HK-2 (cell line): ENCODE results near the gene MTCL1.
A peak's percentile ranks its signal among the peaks of the same experiment; 100 is the strongest.

Experiments used
- DNase-seq: peaks from one replicate; pipeline ENCODE4 v3.0.0-alpha.2; 2018; ENCODE audit not compliant: unreplicated experiment

The MTCL1 gene

GRCh38 chr18:8705238-8705960 is at the start of gene MTCL1:
MTCL1 (plus strand) TSS chr18:8705556; CDS start chr18:8705661, 105 bp downstream.
- peak; percentile 60 for DNase-seq

GRCh38 chr18:8656232-8656631 is 49.1 kb upstream of the MTCL1 start:
- no peak for DNase-seq

- no peak for DNase-seq
Measured at GRCh38 chr18:8657050-8657820, 48.1 kb upstream of the MTCL1 start.

GRCh38 chr18:8657873-8658470 is 47.4 kb upstream of the MTCL1 start:
- DNase-seq = no peak

- DNase-seq = no peak
Measured at GRCh38 chr18:8658858-8659485, 46.4 kb upstream of the MTCL1 start.

GRCh38 chr18:8659609-8660242 is 45.6 kb upstream of the MTCL1 start:
- no peak for DNase-seq

- no peak for DNase-seq
Measured at GRCh38 chr18:8660316-8660715, 45.0 kb upstream of the MTCL1 start.

GRCh38 chr18:8661754-8662559 is 43.4 kb upstream of the MTCL1 start:
- DNase-seq = no peak

GRCh38 chr18:8662560-8663255 is 42.6 kb upstream of the MTCL1 start:
- no peak for DNase-seq

- no peak for DNase-seq
Measured at GRCh38 chr18:8667846-8668245, 37.5 kb upstream of the MTCL1 start.

GRCh38 chr18:8668381-8668780 is 37.0 kb upstream of the MTCL1 start:
- DNase-seq = no peak

- no peak for DNase-seq
Measured at GRCh38 chr18:8669571-8669970, 35.8 kb upstream of the MTCL1 start.

- DNase-seq = no peak
Measured at GRCh38 chr18:8673256-8674209, 31.8 kb upstream of the MTCL1 start.

GRCh38 chr18:8675057-8675456 is 30.3 kb upstream of the MTCL1 start:
- no peak for DNase-seq

GRCh38 chr18:8681196-8681595 is 24.2 kb upstream of the MTCL1 start:
- no peak for DNase-seq

GRCh38 chr18:8684577-8684976 is 20.8 kb upstream of the MTCL1 start:
- no peak for DNase-seq

GRCh38 chr18:8685141-8685913 is 20.0 kb upstream of the MTCL1 start:
- no peak for DNase-seq

GRCh38 chr18:8685914-8686216 is 19.5 kb upstream of the MTCL1 start:
- no peak for DNase-seq

GRCh38 chr18:8686611-8687010 is 18.7 kb upstream of the MTCL1 start:
- no peak for DNase-seq
